ENCODE results near the gene TBCCD1. TPM values are rescaled to one million over a fixed set of nuclear protein-coding genes. Genes with fewer than 3 reads are reported as not detected.

TBCCD1 gene
- total and polyA plus RNA-seq, 2 donors (not counting 3 experiments of a cell fraction or from before 2014, with no cell fraction given) = 16.5 to 16.6 TPM

DNA sequence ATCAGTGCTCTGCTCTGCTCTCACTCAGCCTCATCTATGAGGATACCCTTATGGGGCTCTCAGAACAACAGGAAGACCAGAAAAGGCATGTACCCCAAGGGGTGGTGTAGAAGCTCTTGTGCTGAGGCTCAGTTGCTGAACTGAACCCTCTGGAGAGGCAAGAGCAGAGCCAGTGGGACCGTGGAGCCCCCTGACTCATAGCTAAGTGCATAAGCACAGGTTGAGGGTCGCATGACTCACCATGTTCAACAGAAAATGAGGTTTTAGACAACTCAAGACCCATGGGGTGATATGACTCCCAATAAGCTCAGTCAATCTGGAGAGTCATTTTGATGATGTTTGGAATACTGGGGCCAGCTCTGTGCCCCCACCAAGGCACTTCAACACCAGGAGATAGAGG lies 60.3 kb downstream of the TBCCD1 start:
- Histone ChIP-seq H3K27me3 (ENCODE audit: control insufficient read depth in 2 of 2, insufficient read depth in 2 of 2, low read length in 2 of 2) (peaks cover 0 to 2% of the 10 kb centered on the region in 2 experiments), H4K20me1 (replicated peaks; ENCODE audit: control insufficient read depth, extremely low read depth, insufficient read depth, low read length) (no peaks in the 10 kb centered on the region), H3K79me2 (ENCODE audit: control insufficient read depth, insufficient read depth, low read length) (no peaks in the 10 kb centered on the region), H3K4me1 (ENCODE audit: control insufficient read depth, extremely low read depth, insufficient read depth, low read length) (no peaks in the 10 kb centered on the region), H2AFZ (ENCODE audit: low read depth, low read length) (no peak overlapping the region), H3K9me1 (replicated peaks; ENCODE audit: control insufficient read depth, extremely low read depth, insufficient read depth, low read length) (no peaks in the 10 kb centered on the region), H3K27ac (ENCODE audit: insufficient read depth, low read depth, low read length) (no peak overlapping the region), H3K36me3 (ENCODE audit: control insufficient read depth in 2 of 2, extremely low read depth in 1 of 2, insufficient read depth in 2 of 2, low read length in 2 of 2) (no peaks in the 10 kb centered on the region), H3K4me2 (ENCODE audit: insufficient read depth, low read length) (no peak overlapping the region), H3K4me3 (replicated peaks in 1 of 3; ENCODE audit: insufficient read depth in 1 of 3, low read depth in 1 of 3, low read length in 3 of 3) (no peak overlapping the region), H3K9me3 (replicated peaks; ENCODE audit: control insufficient read depth, insufficient read depth, low read length) (no peaks in the 10 kb centered on the region), H3K9ac (replicated peaks; ENCODE audit: extremely low read depth, insufficient read depth, low read length) (no peak overlapping the region)
- intact Hi-C loops (cut with micrococcal nuclease) (no loop called here), dilution Hi-C loops (cut with MboI; ENCODE audit: extremely low pct_ligation_motif_present, low sequenced_read_pairs) (no loop called here)
- ChIA-PET CTCF (no interaction called here), POLR2A (no interaction called here)
- BruUV-seq (replicated peaks) = no TSS peak
- FAIRE-seq (no peak), DNase-seq (ENCODE audit: low read depth, low spot score) (no peak)
- TF ChIP-seq, protein P1, sequence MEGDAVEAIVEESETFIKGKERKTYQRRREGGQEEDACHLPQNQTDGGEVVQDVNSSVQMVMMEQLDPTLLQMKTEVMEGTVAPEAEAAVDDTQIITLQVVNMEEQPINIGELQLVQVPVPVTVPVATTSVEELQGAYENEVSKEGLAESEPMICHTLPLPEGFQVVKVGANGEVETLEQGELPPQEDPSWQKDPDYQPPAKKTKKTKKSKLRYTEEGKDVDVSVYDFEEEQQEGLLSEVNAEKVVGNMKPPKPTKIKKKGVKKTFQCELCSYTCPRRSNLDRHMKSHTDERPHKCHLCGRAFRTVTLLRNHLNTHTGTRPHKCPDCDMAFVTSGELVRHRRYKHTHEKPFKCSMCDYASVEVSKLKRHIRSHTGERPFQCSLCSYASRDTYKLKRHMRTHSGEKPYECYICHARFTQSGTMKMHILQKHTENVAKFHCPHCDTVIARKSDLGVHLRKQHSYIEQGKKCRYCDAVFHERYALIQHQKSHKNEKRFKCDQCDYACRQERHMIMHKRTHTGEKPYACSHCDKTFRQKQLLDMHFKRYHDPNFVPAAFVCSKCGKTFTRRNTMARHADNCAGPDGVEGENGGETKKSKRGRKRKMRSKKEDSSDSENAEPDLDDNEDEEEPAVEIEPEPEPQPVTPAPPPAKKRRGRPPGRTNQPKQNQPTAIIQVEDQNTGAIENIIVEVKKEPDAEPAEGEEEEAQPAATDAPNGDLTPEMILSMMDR (IDR thresholded peaks at IDR 0.05; ENCODE audit: extremely low read depth in 1 of 2, insufficient read depth in 1 of 2, low read depth in 1 of 2, low read length in 2 of 2) = no peak
- TF ChIP-seq FOS (IDR thresholded peaks at IDR 0.05; ENCODE audit: borderline replicate concordance, insufficient read depth, low read length) (no peak), EZH2 (IDR thresholded peaks at IDR 0.05; ENCODE audit: borderline replicate concordance, low read depth, low read length, severe bottlenecking) (no peak), JUN (IDR thresholded peaks at IDR 0.05; ENCODE audit: borderline replicate concordance, insufficient read depth, insufficient read length, low read depth) (no peak), MYC (IDR thresholded peaks at IDR 0.05; ENCODE audit: low read depth, low read length) (no peak), GATA2 (IDR thresholded peaks at IDR 0.05; ENCODE audit: insufficient read depth, insufficient read length, low read depth, low read length) (no peak), POLR2A (IDR thresholded peaks at IDR 0.05; ENCODE audit: low read depth, low read length) (no peak), POLR2AphosphoS5 (IDR thresholded peaks at IDR 0.05; ENCODE audit: insufficient read depth, low read depth, low read length) (no peak)
- TF ChIP-seq, protein P2, sequence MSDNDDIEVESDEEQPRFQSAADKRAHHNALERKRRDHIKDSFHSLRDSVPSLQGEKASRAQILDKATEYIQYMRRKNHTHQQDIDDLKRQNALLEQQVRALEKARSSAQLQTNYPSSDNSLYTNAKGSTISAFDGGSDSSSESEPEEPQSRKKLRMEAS (IDR thresholded peaks at IDR 0.05; ENCODE audit: insufficient read depth, insufficient read length) = no peak
